ENCODE data around the gene RTP2. TPM values are rescaled to one million over a fixed set of nuclear protein-coding genes. Genes with fewer than 3 reads are reported as not detected.

RTP2 gene
- total and polyA plus RNA-seq, 10 of the 15 experiments (the other 5 are each of a cell fraction or from before 2014, with no cell fraction given), result not detected

DNA sequence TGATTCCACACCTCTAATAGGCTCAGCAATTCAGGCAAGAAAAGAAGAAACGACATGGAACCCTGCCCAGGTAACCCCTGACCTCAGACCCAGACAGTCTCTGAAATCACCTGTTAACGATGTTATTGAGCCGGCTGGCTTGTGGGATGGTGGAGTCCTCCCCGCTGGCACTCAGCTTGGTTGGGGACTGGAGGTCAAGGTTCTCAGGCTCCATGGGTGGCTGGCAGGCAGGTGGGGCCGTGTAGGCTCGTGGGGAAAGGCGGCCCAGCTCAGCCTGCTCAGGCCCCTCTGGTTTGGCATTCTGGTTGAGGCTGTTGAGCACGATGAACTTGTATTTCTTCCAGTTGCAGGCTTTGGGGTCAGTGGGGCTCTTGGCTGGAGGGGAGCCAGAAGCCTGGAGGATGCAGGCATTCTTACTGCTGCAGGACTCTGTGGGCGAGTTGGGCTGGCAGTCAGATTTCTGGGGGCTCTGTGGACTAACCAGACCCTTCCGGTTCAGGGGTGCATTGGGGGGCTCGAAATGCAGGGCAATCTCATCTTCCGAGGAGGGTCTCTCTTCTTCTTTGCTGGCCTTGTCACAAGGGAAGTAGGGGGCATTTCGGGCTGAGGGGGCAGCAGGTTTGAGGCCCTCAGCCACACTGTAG, 26.7 kb upstream of the RTP2 start:
- no peak overlapping the region for H3K9ac ChIP-seq (ENCODE audit: control insufficient read depth, insufficient read depth, low read length)
- CTCF ChIA-PET, result no interaction called here
- in situ Hi-C loops (cut with MboI), result no loop called here

More for the DNA sequence above, 26.7 kb upstream of the RTP2 start:
- ATAC-seq (no peak), DNase-seq (ENCODE audit: low read depth, low spot score) (no peak), FAIRE-seq (no peak)
- Histone ChIP-seq H3K4me3 (no peak overlapping the region), H3K27me3 (replicated peaks in 1 of 2; ENCODE audit: control insufficient read depth in 2 of 2, insufficient read depth in 2 of 2, low read length in 1 of 2) (peaks cover 0 to 3% of the 10 kb centered on the region in 2 experiments; a peak in 3 of 4 replicates), H3K4me1 (ENCODE audit: control insufficient read depth, insufficient read depth, low read length) (no peaks in the 10 kb centered on the region), H2AFZ (ENCODE audit: control insufficient read depth, low read depth, low read length) (no peak overlapping the region), H3K4me2 (ENCODE audit: control insufficient read depth, insufficient read depth) (no peak overlapping the region), H3K9me3 (replicated peaks; ENCODE audit: control insufficient read depth, insufficient read depth, low read length) (no peaks in the 10 kb centered on the region), H3K27ac (ENCODE audit: control insufficient read depth, insufficient read depth) (no peak overlapping the region), H3K79me2 (ENCODE audit: control insufficient read depth, insufficient read depth, low read length) (no peaks in the 10 kb centered on the region), H3K36me3 (ENCODE audit: control insufficient read depth in 2 of 2, insufficient read depth in 2 of 2, low read length in 1 of 2) (no peaks in the 10 kb centered on the region; a peak in 1 of 4 replicates), H4K20me1 (ENCODE audit: control insufficient read depth, insufficient read depth) (no peaks in the 10 kb centered on the region)
- SMC1A ChIA-PET (ENCODE audit: uncharacterized antibody, unreplicated experiment), result no interaction called here
- intact Hi-C loops (cut with micrococcal nuclease; ENCODE audit: unreplicated experiment), result no loop called here
- BruUV-seq (replicated peaks), result no TSS peak
- no peak for TF ChIP-seq HDAC6 (IDR thresholded peaks at IDR 0.05; ENCODE audit: unreplicated experiment)
- TF ChIP-seq BRCA1 (IDR thresholded peaks at IDR 0.05; ENCODE audit: low read depth, low read length), result no peak
- TF ChIP-seq, protein P1, sequence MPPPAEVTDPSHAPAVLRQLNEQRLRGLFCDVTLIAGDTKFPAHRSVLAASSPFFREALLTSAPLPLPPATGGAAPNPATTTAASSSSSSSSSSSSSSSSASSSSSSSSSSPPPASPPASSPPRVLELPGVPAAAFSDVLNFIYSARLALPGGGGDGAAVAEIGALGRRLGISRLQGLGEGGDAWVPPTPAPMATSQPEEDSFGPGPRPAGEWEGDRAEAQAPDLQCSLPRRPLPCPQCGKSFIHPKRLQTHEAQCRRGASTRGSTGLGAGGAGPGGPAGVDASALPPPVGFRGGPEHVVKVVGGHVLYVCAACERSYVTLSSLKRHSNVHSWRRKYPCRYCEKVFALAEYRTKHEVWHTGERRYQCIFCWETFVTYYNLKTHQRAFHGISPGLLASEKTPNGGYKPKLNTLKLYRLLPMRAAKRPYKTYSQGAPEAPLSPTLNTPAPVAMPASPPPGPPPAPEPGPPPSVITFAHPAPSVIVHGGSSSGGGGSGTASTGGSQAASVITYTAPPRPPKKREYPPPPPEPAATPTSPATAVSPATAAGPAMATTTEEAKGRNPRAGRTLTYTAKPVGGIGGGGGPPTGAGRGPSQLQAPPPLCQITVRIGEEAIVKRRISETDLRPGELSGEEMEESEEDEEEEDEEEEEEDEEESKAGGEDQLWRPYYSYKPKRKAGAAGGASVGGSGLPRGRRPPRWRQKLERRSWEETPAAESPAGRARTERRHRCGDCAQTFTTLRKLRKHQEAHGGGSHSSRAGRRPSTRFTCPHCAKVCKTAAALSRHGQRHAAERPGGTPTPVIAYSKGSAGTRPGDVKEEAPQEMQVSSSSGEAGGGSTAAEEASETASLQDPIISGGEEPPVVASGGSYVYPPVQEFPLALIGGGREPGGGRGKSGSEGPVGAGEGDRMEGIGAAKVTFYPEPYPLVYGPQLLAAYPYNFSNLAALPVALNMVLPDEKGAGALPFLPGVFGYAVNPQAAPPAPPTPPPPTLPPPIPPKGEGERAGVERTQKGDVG (CRISPR knock-in tag; IDR thresholded peaks at IDR 0.05), result no peak
- TF ChIP-seq NR2F1 (conservative IDR thresholded peaks at IDR 0.05), result no peak
- TF ChIP-seq FOS (IDR thresholded peaks at IDR 0.05; ENCODE audit: borderline replicate concordance, extremely low read depth, insufficient read length), result no peak
- TF ChIP-seq CREB1 (IDR thresholded peaks at IDR 0.05; ENCODE audit: low read depth), result no peak
- TF ChIP-seq, protein P2, sequence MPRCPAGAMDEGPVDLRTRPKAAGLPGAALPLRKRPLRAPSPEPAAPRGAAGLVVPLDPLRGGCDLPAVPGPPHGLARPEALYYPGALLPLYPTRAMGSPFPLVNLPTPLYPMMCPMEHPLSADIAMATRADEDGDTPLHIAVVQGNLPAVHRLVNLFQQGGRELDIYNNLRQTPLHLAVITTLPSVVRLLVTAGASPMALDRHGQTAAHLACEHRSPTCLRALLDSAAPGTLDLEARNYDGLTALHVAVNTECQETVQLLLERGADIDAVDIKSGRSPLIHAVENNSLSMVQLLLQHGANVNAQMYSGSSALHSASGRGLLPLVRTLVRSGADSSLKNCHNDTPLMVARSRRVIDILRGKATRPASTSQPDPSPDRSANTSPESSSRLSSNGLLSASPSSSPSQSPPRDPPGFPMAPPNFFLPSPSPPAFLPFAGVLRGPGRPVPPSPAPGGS (IDR thresholded peaks at IDR 0.05; ENCODE audit: borderline replicate concordance, insufficient read depth, low read depth, low read length, poor library complexity, severe bottlenecking), result no peak
- no peak for TF ChIP-seq HCFC1 (IDR thresholded peaks at IDR 0.05; ENCODE audit: low read length)
- no peak for TF ChIP-seq STAT3 (IDR thresholded peaks at IDR 0.05; ENCODE audit: low read depth, low read length)
- TF ChIP-seq RBBP5 (conservative IDR thresholded peaks at IDR 0.05), result no peak
- TF ChIP-seq, protein P3, sequence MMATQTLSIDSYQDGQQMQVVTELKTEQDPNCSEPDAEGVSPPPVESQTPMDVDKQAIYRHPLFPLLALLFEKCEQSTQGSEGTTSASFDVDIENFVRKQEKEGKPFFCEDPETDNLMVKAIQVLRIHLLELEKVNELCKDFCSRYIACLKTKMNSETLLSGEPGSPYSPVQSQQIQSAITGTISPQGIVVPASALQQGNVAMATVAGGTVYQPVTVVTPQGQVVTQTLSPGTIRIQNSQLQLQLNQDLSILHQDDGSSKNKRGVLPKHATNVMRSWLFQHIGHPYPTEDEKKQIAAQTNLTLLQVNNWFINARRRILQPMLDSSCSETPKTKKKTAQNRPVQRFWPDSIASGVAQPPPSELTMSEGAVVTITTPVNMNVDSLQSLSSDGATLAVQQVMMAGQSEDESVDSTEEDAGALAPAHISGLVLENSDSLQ (IDR thresholded peaks at IDR 0.05), result no peak
- TF ChIP-seq MTA3 (IDR thresholded peaks at IDR 0.05; ENCODE audit: borderline replicate concordance, low read length), result no peak
- no peak for TF ChIP-seq EED (IDR thresholded peaks at IDR 0.05; ENCODE audit: low read depth)
- TF ChIP-seq BCL11A (IDR thresholded peaks at IDR 0.05; ENCODE audit: low read depth, low read length), result no peak
- POLR2A ChIA-PET, result no interaction called here
- WGBS (ENCODE audit: insufficient coverage, insufficient replicate concordance, low lambda C conversion rate, missing lambda C conversion rate), result 32% methylated on average over 13 of the region's 13 CpGs
- RAD21 ChIA-PET (ENCODE audit: unreplicated experiment), result no interaction called here

All from GM12878 (cell line).